ENCODE measurements around the gene CMTM7. TPM values are rescaled to one million over a fixed set of nuclear protein-coding genes. Genes with fewer than 3 reads are reported as not detected.
"Not testable (repeated sequence)": the region's sequence is repeated elsewhere in the genome, so short reads cannot be mapped to it uniquely, and the experiment has no call there.

Gene CMTM7
- total RNA-seq, 1 donor from 2014 or later = 95.5 TPM

DNA sequence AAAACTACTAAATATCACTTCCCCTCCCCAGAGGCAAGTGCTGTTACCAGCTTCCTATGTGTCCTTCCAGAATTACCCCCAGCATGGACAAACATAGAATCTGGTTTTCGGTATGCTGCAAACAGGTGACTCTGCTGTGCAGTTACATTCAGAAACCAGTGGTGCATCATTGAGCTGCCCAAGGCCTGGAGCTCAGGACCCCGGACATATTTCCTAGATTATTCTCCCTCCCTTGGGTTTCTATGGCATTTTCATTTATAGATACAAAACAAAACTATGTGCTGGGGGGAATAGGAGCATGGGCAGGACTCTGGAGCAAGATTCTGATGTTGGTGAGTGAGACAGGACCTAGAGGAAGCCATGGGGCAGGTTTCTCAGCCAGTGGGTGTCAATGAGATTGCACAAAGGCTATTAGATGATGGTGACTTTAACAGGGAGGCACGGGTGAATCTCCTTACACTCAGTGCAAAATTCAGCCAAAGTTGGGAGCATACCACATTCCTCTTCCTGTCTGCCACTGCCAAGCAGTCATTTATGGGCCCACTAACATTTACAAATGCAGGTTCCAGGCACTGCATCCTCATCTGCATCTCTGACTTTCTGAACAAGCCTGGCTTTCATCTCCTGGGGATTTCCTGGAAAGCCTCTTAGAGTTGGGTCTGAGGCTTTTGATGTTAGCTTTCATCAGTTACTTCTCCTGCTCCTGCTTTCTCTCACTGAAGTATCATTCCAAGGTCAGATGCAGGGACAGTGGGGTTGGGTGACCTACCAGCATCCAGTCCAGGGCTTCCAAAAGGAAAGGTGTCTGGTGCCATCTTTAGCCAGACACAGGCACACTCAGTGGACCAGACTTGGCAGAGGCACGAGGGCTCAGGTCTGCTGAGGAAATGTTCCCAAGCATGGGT is 44.5 kb downstream of the CMTM7 start:
- Mint-ChIP-seq H3K9me3 (ENCODE audit: unreplicated experiment) (no peaks in the 10 kb centered on the region), H3K4me3 (ENCODE audit: unreplicated experiment) (no peak overlapping the region), H3K27ac (ENCODE audit: unreplicated experiment) (no peak overlapping the region), H3K27me3 (ENCODE audit: unreplicated experiment) (no peaks in the 10 kb centered on the region), H3K36me3 (ENCODE audit: unreplicated experiment) (no peaks in the 10 kb centered on the region), H3K4me1 (ENCODE audit: low read depth, unreplicated experiment) (peaks cover 21% of the 10 kb centered on the region)
- TF ChIP-seq, protein P1, sequence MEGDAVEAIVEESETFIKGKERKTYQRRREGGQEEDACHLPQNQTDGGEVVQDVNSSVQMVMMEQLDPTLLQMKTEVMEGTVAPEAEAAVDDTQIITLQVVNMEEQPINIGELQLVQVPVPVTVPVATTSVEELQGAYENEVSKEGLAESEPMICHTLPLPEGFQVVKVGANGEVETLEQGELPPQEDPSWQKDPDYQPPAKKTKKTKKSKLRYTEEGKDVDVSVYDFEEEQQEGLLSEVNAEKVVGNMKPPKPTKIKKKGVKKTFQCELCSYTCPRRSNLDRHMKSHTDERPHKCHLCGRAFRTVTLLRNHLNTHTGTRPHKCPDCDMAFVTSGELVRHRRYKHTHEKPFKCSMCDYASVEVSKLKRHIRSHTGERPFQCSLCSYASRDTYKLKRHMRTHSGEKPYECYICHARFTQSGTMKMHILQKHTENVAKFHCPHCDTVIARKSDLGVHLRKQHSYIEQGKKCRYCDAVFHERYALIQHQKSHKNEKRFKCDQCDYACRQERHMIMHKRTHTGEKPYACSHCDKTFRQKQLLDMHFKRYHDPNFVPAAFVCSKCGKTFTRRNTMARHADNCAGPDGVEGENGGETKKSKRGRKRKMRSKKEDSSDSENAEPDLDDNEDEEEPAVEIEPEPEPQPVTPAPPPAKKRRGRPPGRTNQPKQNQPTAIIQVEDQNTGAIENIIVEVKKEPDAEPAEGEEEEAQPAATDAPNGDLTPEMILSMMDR (IDR thresholded peaks at IDR 0.05; ENCODE audit: partially characterized antibody, unreplicated experiment) = no peak
- no peak for DNase-seq

DNA sequence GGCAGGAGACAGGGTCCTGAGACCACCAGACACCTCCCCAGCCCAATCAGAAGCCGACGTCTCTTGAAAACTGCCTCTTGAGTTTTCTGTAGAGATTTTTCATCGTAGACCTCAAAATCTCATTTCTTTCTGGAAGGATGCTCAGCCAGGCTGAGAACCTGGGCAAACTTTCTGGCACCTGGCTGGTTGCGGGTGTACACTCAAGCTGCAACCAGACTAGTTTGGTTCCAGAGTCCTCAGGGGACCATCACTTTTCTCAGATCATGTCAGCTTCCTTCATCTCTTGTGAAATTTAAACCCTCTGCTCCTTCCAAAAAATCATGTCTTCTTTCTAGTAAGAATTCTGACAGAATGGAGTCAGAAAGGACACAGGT is 45.1 kb downstream of the CMTM7 start:
- Mint-ChIP-seq H3K9me3 (ENCODE audit: unreplicated experiment) (no peaks in the 10 kb centered on the region), H3K4me1 (ENCODE audit: low read depth, unreplicated experiment) (peaks cover 20% of the 10 kb centered on the region), H3K27ac (ENCODE audit: unreplicated experiment) (no peak overlapping the region), H3K4me3 (ENCODE audit: unreplicated experiment) (no peak overlapping the region), H3K27me3 (ENCODE audit: unreplicated experiment) (no peaks in the 10 kb centered on the region), H3K36me3 (ENCODE audit: unreplicated experiment) (no peaks in the 10 kb centered on the region)
- DNase-seq = no peak
- TF ChIP-seq, protein P1 (IDR thresholded peaks at IDR 0.05; ENCODE audit: partially characterized antibody, unreplicated experiment) = no peak

DNA sequence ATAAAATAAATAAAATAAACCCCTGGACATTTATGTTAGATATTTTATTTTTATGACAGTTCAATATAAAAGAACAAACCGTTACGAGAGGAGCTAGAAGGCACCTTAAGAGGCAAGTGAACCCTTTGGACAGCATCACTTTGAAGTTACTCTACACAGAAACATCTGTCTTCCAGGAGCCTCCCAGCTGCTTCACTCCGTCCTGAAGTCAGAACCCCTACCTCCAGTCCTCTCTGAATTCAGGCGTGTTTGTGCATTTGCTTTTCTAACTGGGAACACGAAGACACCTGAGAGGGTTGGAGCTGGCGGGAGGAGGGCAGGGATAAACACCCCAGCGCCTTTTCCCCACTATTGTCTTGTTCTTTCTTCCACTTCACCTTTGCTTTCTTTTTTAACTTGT is 46.2 kb downstream of the CMTM7 start:
- no peaks in the 10 kb centered on the region for H3K9me3 Mint-ChIP-seq (ENCODE audit: unreplicated experiment)
- no peak for DNase-seq
- no peak overlapping the region for H3K27ac Mint-ChIP-seq (ENCODE audit: unreplicated experiment)
- peaks cover 17% of the 10 kb centered on the region for H3K4me1 Mint-ChIP-seq (ENCODE audit: low read depth, unreplicated experiment)
- no peak overlapping the region for H3K4me3 Mint-ChIP-seq (ENCODE audit: unreplicated experiment)
- H3K27me3 Mint-ChIP-seq (ENCODE audit: unreplicated experiment) = no peaks in the 10 kb centered on the region
- TF ChIP-seq, protein P1 (IDR thresholded peaks at IDR 0.05; ENCODE audit: partially characterized antibody, unreplicated experiment) = no peak
- H3K36me3 Mint-ChIP-seq (ENCODE audit: unreplicated experiment) = no peaks in the 10 kb centered on the region

DNA sequence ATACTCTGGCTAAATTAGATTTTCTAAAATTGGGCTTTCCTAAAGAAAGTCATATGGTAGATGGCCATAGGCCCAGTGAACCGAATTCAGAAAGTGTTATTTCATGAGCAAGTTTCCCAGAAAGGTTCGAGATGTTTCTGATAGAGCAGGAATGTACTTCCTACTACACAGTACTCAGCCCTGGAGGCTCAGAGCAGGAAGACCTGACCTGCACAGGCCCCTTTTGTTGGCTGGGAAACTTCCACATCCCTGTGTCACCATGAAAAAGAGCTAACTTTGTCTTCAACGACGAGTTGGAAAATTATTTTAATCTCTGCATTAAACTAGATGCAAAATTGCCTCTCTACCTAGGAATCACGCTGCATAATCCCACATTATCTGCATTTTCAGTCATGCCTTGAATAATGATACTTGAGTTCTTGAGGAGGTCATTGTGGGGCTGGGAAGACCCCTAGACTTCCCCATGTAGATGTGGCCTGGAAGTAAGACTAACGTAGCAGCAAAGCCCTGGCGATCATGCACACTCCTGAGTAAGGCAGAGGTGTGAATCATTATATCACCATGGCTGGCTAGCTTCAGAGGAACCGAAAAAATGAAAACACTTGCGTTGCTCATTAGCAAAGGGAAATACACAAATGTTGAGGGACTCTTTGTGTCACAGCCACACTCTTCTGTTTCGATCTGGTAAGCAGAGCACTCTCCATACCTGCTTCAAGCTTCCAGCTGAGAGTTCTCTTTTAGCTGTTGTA is 47.1 kb downstream of the CMTM7 start:
- Mint-ChIP-seq H3K27me3 (ENCODE audit: unreplicated experiment) (no peaks in the 10 kb centered on the region), H3K27ac (ENCODE audit: unreplicated experiment) (peak overlapping the region; percentile 52), H3K4me1 (ENCODE audit: low read depth, unreplicated experiment) (peaks cover 15% of the 10 kb centered on the region), H3K36me3 (ENCODE audit: unreplicated experiment) (no peaks in the 10 kb centered on the region), H3K9me3 (ENCODE audit: unreplicated experiment) (no peaks in the 10 kb centered on the region), H3K4me3 (ENCODE audit: unreplicated experiment) (no peak overlapping the region)
- TF ChIP-seq, protein P1 (IDR thresholded peaks at IDR 0.05; ENCODE audit: partially characterized antibody, unreplicated experiment) = no peak
- DNase-seq = no peak

DNA sequence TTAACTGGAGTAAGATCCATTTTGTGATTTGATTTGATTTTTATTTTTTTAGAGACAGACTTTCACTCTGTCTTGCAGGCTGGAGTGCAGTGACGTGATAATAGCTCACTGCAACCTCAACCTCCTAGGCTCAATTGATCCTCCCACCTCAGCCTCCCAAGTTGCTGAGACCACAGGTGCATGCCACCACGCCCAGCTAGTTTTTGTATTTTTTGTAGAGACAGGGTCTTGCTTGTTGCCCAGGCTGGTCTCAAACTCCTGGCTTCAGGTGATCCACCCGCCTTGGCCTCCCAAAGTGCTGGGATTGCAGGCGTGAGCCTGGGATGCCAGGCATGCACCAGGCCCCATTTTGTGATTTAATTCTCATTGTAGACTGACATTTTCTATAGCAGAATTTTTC is 47.8 kb downstream of the CMTM7 start:
- peaks cover 15% of the 10 kb centered on the region for H3K4me1 Mint-ChIP-seq (ENCODE audit: low read depth, unreplicated experiment)
- not testable (repeated sequence) for DNase-seq; H3K27me3 Mint-ChIP-seq (ENCODE audit: unreplicated experiment); H3K4me3 Mint-ChIP-seq (ENCODE audit: unreplicated experiment); H3K27ac Mint-ChIP-seq (ENCODE audit: unreplicated experiment); H3K36me3 Mint-ChIP-seq (ENCODE audit: unreplicated experiment); H3K9me3 Mint-ChIP-seq (ENCODE audit: unreplicated experiment)
